Bronchial epithelial cell (primary cell): Measurements from ENCODE around the gene POC1B. TPM values are rescaled to one million over a fixed set of nuclear protein-coding genes. Genes with fewer than 3 reads are reported as not detected.

Source experiments
- DNase-seq: peaks from one replicate; pipeline ENCODE4 v3.0.0-alpha.2; 2010; ENCODE audit warnings: low read depth
- FAIRE-seq: peaks from 2 replicates; lab custom pipeline; 2011; peaks lifted over from hg19 to GRCh38; lab: Jason Lieb, UNC
- H3K27me3 ChIP-seq: 2 replicates; pipeline ENCODE4 v1.5.1; 2011; ENCODE audit warnings: low read length; ENCODE audit not compliant: control insufficient read depth, insufficient read depth
- H3K36me3 ChIP-seq: 2 replicates; pipeline ENCODE4 v1.5.1; 2011; ENCODE audit warnings: low read length; ENCODE audit not compliant: control insufficient read depth, insufficient read depth
- H3K4me3 ChIP-seq: 2 replicates; pipeline ENCODE4 v1.5.1; 2011; ENCODE audit warnings: mild to moderate bottlenecking, low read depth, low read length, control low read depth
- CTCF ChIP-seq: IDR thresholded peaks from 2 replicates; pipeline ENCODE4 v1.5.1; 2011; ENCODE audit warnings: mild to moderate bottlenecking, moderate library complexity, low read length, control low read depth, inconsistent platforms; ENCODE audit not compliant: insufficient read depth, severe bottlenecking
- total RNA-seq: library from RNA; depleted of rRNA; stranded (reverse); fragments of >200 nt; gene quantifications from 2 replicates; pipeline ENCODE4 v1.2.1, GENCODE V29; 2014

The POC1B gene
- total RNA-seq, 1 donor from 2014 or later, result 12.6 TPM

GRCh38 chr12:89413234-89413633 lies 112.6 kb downstream of the POC1B start:
- DNase-seq (no peak), FAIRE-seq (no peak)
- TF ChIP-seq CTCF, result no peak
- Histone ChIP-seq H3K27me3 (no peaks in the 10 kb centered on the region), H3K36me3 (no peaks in the 10 kb centered on the region), H3K4me3 (no peak overlapping the region)

- no peak for TF ChIP-seq CTCF
- no peak for DNase-seq
These were observed 113.2 kb downstream of the POC1B start for GRCh38 chr12:89412665-89413064.

DNA sequence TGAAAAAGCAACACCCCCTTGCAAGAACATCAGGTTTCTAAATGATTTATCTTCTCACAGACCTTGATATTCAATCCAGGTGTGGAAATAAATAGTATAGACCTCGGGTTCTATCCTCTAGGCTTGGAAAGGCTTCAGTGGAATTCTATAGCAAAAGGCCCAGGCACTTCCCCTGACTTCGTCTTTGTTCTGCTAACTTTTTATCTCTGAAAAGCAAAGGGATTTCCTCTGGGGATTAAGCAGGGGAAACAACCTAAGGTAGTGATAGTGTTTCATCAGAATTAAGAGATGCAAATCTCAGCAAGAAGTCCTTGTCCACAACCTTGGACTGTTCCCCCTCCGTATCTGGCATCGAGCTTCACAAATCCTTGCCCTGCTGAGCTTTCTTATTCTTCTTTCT lies 114.0 kb downstream of the POC1B start:
- TF ChIP-seq CTCF, result no peak
- H3K36me3 ChIP-seq, result no peaks in the 10 kb centered on the region
- DNase-seq (no peak), FAIRE-seq (no peak)
- no peaks in the 10 kb centered on the region for H3K27me3 ChIP-seq
- H3K4me3 ChIP-seq, result no peak overlapping the region

More at GRCh38 chr12:89412665-89413064, 113.2 kb downstream of the POC1B start:
- H3K4me3 ChIP-seq, result no peak overlapping the region
- no peaks in the 10 kb centered on the region for H3K27me3 ChIP-seq
- H3K36me3 ChIP-seq, result no peaks in the 10 kb centered on the region
- FAIRE-seq, result no peak

- FAIRE-seq, result no peak
- Histone ChIP-seq H3K4me3 (no peak overlapping the region), H3K36me3 (no peaks in the 10 kb centered on the region), H3K27me3 (no peaks in the 10 kb centered on the region)
- no peak for TF ChIP-seq CTCF
- no peak for DNase-seq
These were observed 114.6 kb downstream of the POC1B start for GRCh38 chr12:89411234-89411633.

DNA sequence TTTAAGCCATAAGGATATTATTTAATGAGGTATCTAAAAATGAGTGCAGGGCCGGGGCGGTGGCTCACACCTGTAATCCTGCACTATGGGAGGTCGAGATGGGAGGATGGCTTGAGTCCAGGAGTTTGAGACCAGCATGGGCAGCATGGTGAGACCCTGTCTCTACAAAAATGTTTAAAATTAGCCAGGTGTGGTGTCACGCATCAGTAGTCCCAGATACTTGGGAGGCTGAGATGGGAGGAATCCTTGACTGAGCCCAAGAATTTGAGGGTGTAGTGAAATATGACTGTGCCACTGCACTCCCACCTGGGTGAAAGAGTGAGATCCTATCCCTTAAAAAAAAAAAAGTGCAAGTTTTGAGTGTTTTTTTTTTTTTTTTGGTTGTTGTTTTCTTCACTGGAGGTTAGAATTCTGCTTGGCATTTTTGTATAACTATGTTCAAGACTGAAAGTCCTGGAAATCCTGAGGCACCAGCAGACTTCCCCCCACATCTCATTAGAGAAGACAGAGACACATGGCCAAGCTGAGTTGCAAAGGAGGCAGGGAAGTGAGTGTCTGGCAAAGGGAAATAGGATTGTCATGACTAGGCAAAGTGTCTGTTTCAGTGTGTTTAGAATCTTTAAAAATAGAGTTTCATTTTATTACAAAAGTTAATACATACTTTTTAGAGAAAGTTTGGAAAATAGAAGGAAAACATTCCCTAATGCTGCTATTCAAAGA lies 120.1 kb downstream of the POC1B start:
- FAIRE-seq (no peak), DNase-seq (no peak)
- H3K4me3 ChIP-seq, result no peak overlapping the region
- H3K36me3 ChIP-seq, result no peaks in the 10 kb centered on the region
- TF ChIP-seq CTCF, result no peak
- no peaks in the 10 kb centered on the region for H3K27me3 ChIP-seq
